PFSK-1 (cell line): ENCODE results near the gene UBE2J1.

Source experiments
- POLR2AphosphoS5 ChIP-seq: IDR thresholded peaks from 2 replicates; pipeline ENCODE4 v1.6.1; 2012; ENCODE audit warnings: low read depth, mild to moderate bottlenecking, control low read depth, low read length, moderate library complexity
- REST ChIP-seq, 2 experiments: IDR thresholded peaks; 2 replicates each; pipeline versions ENCODE4 v1.6.1 to v1.8.0; 2011 to 2012; ENCODE audit warnings: low read depth in 2 of 2, low read length in 2 of 2, control low read depth in 1 of 2, inconsistent platforms in 1 of 2, mild to moderate bottlenecking in 1 of 2, moderate library complexity in 1 of 2; ENCODE audit not compliant: insufficient read depth in 1 of 2
- SIN3A ChIP-seq: IDR thresholded peaks from 2 replicates; pipeline ENCODE4 v1.6.1; 2012; ENCODE audit warnings: mild to moderate bottlenecking, low read length, moderate library complexity, borderline replicate concordance; ENCODE audit not compliant: insufficient read depth
- TAF1 ChIP-seq: IDR thresholded peaks from 2 replicates; pipeline ENCODE4 v1.6.1; 2012; ENCODE audit warnings: low read length, control low read depth, borderline replicate concordance; ENCODE audit not compliant: insufficient read depth

GRCh38 chr6:89379281-89379680 lies 26.8 kb upstream of the UBE2J1 start:
- TF ChIP-seq REST (IDR thresholded peaks at IDR 0.05; ENCODE audit: insufficient read depth in 1 of 2, low read depth in 2 of 2, low read length in 2 of 2) (no peak), TAF1 (no peak), POLR2AphosphoS5 (no peak), SIN3A (no peak)
